ENCODE measurements around the gene LRRC43.

DNA sequence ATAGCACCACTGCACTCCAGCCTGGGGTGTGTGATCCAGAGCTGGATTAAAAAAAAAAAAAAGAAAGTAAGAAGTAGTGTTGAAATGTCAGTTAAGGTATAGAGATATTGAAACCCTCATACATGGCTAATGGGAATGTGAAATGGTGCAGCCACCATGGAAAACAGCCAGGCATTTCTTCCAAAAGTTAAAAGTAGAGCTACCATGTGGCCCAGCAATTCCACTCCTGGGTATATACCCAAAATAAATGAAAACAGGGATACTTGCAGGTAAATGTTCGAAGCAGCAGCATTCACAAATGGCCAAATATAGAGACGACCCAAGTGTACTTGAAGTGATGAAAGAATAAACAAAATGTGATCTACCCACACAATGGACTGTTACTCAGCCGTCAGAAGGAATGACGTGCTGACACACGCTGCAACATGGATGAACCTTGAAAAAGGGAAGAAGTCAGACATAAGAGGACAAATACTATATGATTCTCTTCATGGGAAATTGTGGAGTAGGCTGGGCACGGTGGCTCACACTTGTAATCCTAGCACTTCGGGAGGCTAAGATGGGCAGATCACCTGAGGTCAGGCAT is 24.1 kb upstream of the LRRC43 start:
- TF ChIP-seq POLR2A (IDR thresholded peaks at IDR 0.05), result no peak
- TF ChIP-seq, protein P1, sequence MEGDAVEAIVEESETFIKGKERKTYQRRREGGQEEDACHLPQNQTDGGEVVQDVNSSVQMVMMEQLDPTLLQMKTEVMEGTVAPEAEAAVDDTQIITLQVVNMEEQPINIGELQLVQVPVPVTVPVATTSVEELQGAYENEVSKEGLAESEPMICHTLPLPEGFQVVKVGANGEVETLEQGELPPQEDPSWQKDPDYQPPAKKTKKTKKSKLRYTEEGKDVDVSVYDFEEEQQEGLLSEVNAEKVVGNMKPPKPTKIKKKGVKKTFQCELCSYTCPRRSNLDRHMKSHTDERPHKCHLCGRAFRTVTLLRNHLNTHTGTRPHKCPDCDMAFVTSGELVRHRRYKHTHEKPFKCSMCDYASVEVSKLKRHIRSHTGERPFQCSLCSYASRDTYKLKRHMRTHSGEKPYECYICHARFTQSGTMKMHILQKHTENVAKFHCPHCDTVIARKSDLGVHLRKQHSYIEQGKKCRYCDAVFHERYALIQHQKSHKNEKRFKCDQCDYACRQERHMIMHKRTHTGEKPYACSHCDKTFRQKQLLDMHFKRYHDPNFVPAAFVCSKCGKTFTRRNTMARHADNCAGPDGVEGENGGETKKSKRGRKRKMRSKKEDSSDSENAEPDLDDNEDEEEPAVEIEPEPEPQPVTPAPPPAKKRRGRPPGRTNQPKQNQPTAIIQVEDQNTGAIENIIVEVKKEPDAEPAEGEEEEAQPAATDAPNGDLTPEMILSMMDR (IDR thresholded peaks at IDR 0.05), result no peak
